Measurements from ENCODE around the gene CCL3.

GRCh38 chr17:36072431-36073121 lies 17.4 kb downstream of the CCL3 start:
- TF ChIP-seq POLR2A (IDR thresholded peaks at IDR 0.05; ENCODE audit: low read depth, low read length) (no peak), CTCF (IDR thresholded peaks at IDR 0.05; ENCODE audit: extremely low read depth in 1 of 2, insufficient read depth in 1 of 2, low read depth in 1 of 2, low read length in 2 of 2) (peak; percentile 73 to 82), POLR2AphosphoS5 (IDR thresholded peaks at IDR 0.05; ENCODE audit: insufficient read depth, low read depth, low read length) (no peak), MYC (IDR thresholded peaks at IDR 0.05; ENCODE audit: low read depth, low read length) (no peak), EZH2 (IDR thresholded peaks at IDR 0.05; ENCODE audit: borderline replicate concordance, low read depth, low read length, severe bottlenecking) (no peak)
